Retinal pigment epithelial cell (primary cell): Measurements from ENCODE around the gene PATJ.

ENCODE experiments used
- DNase-seq: peaks from one replicate; pipeline ENCODE4 v3.0.0-alpha.2; 2010; ENCODE audit warnings: low read depth
- H3K4me3 ChIP-seq: 2 replicates; pipeline ENCODE4 v1.5.1; 2011; ENCODE audit warnings: mild to moderate bottlenecking, low read length, control low read depth, moderate library complexity
- CTCF ChIP-seq: conservative IDR thresholded peaks from 2 replicates; pipeline ENCODE4 v1.5.1; 2011; ENCODE audit warnings: low read depth, low read length, control low read depth, inconsistent platforms

PATJ gene

GRCh38 chr1:61807606-61808140 lies 65.4 kb downstream of the PATJ start:
- TF ChIP-seq CTCF, result no peak
- no peak for DNase-seq
- H3K4me3 ChIP-seq, result no peak overlapping the region

DNA sequence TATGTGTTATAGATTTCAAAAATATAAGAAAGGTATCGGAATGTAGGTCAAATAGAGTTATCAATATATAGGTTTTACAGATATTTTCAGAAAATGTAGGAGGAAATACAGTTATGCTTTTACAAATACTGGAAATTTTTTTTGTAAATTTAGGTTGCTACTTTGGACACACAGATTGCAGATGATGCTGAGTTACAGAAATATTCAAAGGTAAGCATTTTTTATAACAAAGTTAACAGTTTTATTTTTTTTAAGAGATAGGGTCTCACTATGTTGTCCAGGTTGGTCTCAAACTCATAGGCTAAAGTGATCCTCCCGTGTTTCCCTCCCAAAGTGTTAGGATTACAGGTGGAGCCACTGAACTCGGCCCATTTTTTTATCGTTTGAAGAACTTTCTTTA lies 66.0 kb downstream of the PATJ start:
- no peak for TF ChIP-seq CTCF
- no peak for DNase-seq
- no peak overlapping the region for H3K4me3 ChIP-seq

DNA sequence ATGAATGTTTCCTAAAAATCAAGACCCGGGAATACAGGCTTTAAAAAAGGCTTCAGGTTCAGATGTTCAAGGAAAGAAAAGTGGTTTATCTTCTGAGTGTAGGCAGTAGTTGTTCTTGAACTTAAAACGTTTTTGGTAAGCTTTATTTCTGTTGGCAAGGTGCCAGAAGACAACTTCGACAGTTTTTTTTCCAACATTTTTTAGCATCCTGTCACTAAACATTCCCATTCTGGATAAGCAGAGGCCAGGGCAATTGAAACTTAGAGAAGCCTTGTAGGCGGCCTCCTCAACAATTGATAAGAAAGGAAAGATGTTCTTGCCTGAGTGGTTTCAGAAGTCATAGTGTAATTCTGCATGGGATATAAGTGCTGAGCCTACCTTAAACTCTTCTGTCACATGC lies 66.7 kb downstream of the PATJ start:
- DNase-seq, result no peak
- H3K4me3 ChIP-seq, result no peak overlapping the region
- no peak for TF ChIP-seq CTCF

DNA sequence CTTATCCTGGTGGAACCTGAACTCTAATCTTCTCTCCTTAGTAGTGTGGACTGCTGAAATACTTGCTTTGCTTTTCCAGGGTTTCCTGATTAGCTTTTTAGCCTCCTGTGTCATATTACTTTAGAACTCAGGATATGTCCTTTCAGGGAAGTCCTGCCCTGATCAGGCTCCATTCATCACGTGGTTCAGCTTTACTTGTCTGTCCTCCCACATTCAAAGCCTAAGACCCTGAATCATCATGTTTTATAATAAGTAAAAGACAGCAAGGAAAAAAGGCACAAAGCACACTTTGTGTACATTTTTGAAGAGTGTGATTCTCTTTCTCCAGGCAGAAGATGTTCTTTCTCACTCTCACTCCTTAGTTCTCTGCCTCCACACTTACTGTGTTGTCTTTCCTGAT lies 70.6 kb downstream of the PATJ start:
- no peak for DNase-seq
- no peak for TF ChIP-seq CTCF
- H3K4me3 ChIP-seq, result no peak overlapping the region

DNA sequence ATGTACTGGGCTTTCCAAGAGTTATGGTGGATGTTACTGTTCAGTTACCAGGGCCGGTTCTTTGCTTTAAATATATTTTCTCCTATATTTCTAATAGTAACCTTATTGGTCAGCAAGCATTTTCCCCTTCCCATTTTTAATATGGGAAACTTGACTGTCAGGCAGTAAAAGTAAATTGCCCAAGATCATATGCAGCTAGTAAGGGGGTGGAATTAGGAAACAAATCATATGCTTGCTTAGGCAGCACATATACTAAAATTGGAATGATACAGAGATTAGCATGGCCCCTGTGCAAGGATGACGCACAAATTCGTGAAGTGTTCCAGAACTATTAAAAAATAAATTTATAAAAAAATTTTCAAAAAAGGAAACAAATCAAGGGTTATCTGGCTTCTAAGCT lies 73.9 kb downstream of the PATJ start:
- no peak overlapping the region for H3K4me3 ChIP-seq
- no peak for TF ChIP-seq CTCF
- no peak for DNase-seq

DNA sequence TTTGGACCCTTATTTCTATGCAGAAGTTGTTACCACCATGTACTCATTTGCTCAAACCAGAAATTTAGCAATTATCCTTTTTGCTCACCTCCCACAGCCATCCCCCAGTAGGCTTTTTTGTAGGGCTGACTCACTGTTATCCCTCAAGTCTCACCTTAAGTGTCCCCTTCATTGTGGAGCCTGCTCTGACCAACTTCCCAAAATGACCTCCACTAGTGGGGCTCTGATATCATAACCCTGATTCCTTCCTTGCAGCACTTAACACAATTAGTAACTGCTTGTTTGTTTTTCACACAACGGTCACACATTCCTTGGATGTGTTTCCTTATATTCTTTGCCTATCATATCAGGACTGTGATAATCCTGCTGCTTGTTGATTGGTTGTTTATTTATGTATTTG lies 76.7 kb downstream of the PATJ start:
- no peak overlapping the region for H3K4me3 ChIP-seq
- no peak for TF ChIP-seq CTCF
- DNase-seq, result no peak

DNA sequence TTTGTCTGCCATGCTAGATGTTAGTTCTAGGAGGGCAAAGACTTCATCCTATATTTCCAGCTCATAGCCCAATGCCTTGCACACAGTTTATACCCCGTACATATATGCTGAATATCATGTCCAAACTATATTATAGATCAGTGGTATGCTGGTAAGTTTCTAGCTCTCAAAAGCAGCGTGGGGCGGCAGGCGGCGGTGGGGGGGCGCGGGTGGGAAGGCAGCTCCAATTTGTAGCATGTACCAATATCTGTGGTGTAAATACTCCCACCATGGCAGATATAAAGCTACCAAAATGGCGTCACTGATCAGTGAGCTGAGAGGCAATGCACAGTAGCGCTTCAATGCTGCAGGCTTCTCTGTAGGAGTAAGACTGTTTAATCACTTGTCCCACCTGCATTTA lies 77.1 kb downstream of the PATJ start:
- H3K4me3 ChIP-seq, result no peak overlapping the region
- TF ChIP-seq CTCF, result no peak
- no peak for DNase-seq
